ENCODE measurements around the gene STK11.

DNA sequence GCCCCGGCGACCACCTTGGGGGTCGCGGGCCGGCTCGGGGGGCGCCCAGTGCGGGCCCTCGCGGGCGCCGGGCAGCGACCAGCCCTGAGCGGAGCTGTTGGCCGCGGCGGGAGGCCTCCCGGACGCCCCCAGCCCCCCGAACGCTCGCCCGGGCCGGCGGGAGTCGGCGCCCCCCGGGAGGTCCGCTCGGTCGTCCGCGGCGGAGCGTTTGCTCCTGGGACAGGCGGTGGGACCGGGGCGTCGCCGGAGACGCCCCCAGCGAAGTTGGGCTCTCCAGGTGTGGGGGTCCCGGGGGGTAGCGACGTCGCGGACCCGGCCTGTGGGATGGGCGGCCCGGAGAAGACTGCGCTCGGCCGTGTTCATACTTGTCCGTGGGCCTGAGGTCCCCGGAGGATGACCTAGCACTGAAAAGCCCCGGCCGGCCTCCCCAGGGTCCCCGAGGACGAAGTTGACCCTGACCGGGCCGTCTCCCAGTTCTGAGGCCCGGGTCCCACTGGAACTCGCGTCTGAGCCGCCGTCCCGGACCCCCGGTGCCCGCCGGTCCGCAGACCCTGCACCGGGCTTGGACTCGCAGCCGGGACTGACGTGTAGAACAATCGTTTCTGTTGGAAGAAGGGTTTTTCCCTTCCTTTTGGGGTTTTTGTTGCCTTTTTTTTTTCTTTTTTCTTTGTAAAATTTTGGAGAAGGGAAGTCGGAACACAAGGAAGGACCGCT is 729 bp downstream of the STK11 start:
- TF ChIP-seq, protein P1, sequence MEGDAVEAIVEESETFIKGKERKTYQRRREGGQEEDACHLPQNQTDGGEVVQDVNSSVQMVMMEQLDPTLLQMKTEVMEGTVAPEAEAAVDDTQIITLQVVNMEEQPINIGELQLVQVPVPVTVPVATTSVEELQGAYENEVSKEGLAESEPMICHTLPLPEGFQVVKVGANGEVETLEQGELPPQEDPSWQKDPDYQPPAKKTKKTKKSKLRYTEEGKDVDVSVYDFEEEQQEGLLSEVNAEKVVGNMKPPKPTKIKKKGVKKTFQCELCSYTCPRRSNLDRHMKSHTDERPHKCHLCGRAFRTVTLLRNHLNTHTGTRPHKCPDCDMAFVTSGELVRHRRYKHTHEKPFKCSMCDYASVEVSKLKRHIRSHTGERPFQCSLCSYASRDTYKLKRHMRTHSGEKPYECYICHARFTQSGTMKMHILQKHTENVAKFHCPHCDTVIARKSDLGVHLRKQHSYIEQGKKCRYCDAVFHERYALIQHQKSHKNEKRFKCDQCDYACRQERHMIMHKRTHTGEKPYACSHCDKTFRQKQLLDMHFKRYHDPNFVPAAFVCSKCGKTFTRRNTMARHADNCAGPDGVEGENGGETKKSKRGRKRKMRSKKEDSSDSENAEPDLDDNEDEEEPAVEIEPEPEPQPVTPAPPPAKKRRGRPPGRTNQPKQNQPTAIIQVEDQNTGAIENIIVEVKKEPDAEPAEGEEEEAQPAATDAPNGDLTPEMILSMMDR (IDR thresholded peaks at IDR 0.05): no peak
- no peak for TF ChIP-seq POLR2A (IDR thresholded peaks at IDR 0.05)
